Endometrium (tissue), 2 donors: ENCODE results near the gene PIGT.

Experiments
- FAIRE-seq: peaks from 2 replicates; lab custom pipeline; 2012; peaks lifted over from hg19 to GRCh38; lab: Jason Lieb, UNC
- donor health status: control.
- donor health status: control.

Gene PIGT

DNA sequence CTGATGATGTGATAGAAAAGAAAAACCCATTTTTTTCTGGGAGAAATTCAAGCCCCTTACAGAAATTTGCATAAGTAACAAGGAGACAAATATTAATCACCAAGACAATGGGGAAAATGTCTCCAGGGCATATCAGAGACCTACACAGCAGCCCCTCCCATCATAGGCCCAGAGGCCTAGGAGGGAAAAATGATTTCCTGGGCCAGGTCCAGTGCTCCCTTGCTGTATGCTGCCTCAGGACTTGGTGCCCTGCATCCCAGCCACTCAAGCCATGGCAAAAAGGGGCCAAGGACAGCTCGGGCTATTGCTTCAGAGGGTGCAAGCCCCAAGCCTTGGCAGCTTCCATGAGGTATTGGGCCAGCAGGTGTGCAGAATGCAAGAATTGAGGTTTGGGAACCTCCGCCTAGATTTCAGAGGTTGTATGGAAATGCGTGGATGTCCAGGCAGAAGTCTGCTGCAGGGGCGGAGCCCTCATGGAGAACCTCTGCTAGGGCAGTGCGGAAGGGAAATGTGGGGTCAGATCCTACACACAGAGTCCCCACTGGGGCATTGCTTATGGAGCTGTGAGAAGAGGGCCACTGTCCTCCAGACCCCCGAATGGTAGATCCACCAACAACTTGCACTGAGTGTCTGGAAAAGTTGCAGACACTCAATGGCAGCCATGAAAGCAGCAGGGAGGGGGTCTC lies 15.5 kb upstream of the PIGT start:
- no peak for FAIRE-seq

- FAIRE-seq, result no peak
Observed at GRCh38 chr20:45402946-45403345, 13.0 kb upstream of the PIGT start.

GRCh38 chr20:45404438-45404837 lies 11.5 kb upstream of the PIGT start:
- no peak for FAIRE-seq

- no peak for FAIRE-seq
Observed at GRCh38 chr20:45405571-45406259, 10.2 kb upstream of the PIGT start.

- no peak for FAIRE-seq
Observed at GRCh38 chr20:45406260-45407066, 9.5 kb upstream of the PIGT start.

GRCh38 chr20:45407067-45407745 lies 8.7 kb upstream of the PIGT start:
- no peak for FAIRE-seq

GRCh38 chr20:45407783-45408645 lies 7.9 kb upstream of the PIGT start, which contains the start of gene DBNDD2:
Gene DBNDD2 (plus strand): TSS chr20:45408289. CDS start chr20:45408468, 179 bp downstream.
- no peak for FAIRE-seq

GRCh38 chr20:45408646-45409213 lies 7.2 kb upstream of the PIGT start:
- FAIRE-seq, result no peak

DNA sequence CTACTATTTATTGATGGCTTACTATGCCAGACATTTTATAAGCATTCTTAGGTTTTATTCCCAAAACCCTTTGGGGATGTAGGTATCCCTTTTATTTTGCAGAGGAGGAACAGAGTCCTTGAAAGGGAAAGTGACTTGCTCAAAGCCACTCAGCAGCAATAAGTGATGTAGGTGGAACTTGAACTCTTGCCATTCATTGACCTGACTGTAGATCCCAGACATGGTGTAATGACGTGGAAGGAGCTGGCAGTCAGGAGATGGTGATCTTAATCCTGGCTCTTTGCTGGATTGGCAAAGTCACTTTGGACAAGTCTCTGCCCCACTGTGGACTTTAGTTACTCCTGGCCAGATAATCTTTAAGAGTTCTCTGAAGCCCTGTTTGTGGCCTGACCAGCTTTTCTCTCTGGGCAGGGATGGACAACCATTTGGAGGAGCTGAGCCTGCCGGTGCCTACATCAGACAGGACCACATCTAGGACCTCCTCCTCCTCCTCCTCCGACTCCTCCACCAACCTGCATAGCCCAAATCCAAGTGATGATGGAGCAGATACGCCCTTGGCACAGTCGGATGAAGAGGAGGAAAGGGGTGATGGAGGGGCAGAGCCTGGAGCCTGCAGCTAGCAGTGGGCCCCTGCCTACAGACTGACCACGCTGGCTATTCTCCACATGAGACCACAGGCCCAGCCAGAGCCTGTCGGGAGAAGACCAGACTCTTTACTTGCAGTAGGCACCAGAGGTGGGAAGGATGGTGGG lies 6.2 kb upstream of the PIGT start:
- no peak for FAIRE-seq

DNA sequence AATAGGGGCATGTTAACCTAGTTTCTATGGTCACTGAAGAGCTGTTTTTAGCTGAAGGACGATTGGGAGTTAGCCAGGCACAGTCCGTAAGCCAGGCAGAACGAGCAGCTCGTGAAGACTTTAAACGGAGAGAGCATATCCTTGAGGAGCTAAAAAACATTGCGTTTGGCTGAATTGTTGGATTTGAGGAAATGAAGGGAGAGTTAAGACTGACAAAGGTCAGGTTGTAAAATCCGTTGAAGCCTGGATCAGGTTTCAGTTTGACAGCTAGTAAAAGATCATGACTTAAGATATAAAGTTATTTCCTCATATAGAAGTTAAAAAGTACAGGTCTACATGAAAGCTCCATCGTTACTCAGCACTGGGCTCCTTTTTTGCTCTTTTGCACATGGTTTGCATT lies 5.1 kb upstream of the PIGT start:
- FAIRE-seq, result no peak

DNA sequence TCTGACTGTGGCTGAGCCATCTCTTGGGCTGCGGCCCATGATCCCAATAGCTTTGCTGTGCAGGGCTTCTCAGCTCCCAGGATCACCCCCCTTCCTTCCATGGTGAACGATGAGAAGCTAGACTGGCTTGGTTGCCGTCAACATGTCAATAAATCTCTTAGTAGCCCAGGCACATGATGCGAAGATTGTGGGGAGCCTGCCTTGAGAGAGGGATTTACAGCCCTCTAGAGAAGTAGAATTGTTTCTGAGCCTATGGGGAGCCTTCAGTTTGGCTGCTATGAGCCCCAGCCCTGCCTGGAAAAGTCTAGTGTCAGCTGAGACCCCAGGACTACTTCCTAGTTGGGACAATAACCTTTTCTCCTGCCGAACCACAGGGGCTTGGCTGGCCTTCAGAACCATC lies 3.3 kb upstream of the PIGT start:
- FAIRE-seq, result no peak

GRCh38 chr20:45413479-45413878 lies 2.5 kb upstream of the PIGT start:
- no peak for FAIRE-seq

- no peak for FAIRE-seq
Observed at GRCh38 chr20:45416917-45417316, 976 bp downstream of the PIGT start.

DNA sequence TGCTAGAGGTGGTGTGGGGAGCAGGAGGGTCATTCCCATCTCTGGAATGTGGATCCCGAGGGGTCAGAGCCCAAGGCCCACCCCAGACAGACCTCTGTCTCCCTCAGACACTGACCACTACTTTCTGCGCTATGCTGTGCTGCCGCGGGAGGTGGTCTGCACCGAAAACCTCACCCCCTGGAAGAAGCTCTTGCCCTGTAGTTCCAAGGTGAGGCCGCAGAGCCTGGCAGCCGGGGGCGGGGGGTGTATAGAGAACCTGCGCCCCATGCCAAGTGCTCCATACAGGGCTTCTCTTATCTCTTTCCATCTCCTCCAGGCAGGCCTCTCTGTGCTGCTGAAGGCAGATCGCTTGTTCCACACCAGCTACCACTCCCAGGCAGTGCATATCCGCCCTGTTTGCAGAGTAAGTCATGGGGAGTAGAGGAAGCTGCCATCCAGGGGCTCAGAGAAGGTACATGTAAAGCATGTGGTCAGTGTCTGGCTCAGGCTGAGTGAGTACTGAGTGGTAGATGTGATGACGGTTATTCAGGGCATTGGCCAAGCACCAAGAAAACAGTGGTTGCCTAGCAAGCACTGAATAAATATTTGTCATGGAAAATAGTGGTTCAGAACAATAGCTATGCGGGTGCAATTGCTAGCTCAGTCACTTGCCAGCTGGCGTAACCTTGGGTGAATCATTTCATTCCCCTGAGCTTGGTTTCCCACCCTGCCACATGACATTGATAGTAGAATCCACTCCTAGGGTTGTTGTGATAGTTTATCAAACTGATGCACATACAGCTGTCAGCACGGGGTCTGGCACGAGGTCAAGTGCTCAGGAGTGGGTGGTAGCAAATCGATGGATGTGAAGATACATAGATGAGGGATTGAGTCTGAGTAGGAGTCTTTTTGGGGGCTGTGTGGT lies 3.5 kb downstream of the PIGT start:
- no peak for FAIRE-seq

- no peak for FAIRE-seq
Observed at GRCh38 chr20:45420125-45420524, 4.2 kb downstream of the PIGT start.

GRCh38 chr20:45423700-45424099 lies 7.8 kb downstream of the PIGT start:
- FAIRE-seq, result no peak

DNA sequence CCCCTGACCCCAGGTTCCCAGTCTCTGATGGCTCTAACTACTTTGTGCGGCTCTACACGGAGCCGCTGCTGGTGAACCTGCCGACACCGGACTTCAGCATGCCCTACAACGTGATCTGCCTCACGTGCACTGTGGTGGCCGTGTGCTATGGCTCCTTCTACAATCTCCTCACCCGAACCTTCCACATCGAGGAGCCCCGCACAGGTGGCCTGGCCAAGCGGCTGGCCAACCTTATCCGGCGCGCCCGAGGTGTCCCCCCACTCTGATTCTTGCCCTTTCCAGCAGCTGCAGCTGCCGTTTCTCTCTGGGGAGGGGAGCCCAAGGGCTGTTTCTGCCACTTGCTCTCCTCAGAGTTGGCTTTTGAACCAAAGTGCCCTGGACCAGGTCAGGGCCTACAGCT lies 9.6 kb downstream of the PIGT start:
- no peak for FAIRE-seq

- FAIRE-seq, result no peak
Observed at GRCh38 chr20:45426320-45427016, 10.5 kb downstream of the PIGT start.
